Hematopoietic multipotent progenitor cell treated with erythropoietin and hydrocortisone succinate and interleukin-3 and kit ligand, for 17 days (in vitro differentiated cells): ENCODE data around the gene DECR2.
A peak's percentile ranks its signal among the peaks of the same experiment; 100 is the strongest.

ENCODE experiments used
- DNase-seq: peaks from one replicate; pipeline ENCODE4 v3.0.0-alpha.2; 2015; ENCODE audit warnings: low spot score

DECR2 gene

GRCh38 chr16:379183-379960 lies 22.3 kb upstream of the DECR2 start:
- no peak for DNase-seq

GRCh38 chr16:379961-380761 lies 21.5 kb upstream of the DECR2 start:
- DNase-seq: no peak

GRCh38 chr16:380762-381011 lies 21.0 kb upstream of the DECR2 start:
- DNase-seq: no peak

- no peak for DNase-seq
Observed at GRCh38 chr16:381012-381788, 20.5 kb upstream of the DECR2 start.

GRCh38 chr16:381789-382717 lies 19.6 kb upstream of the DECR2 start, which contains the start of gene PGAP6:
PGAP6 (minus strand) TSS chr16:381978; CDS start chr16:381821, 157 bp downstream.
- peak; percentile 74 for DNase-seq

- DNase-seq: no peak
Observed at GRCh38 chr16:383326-384051, 18.2 kb upstream of the DECR2 start.

- DNase-seq: no peak
Observed at GRCh38 chr16:386641-387156, 15.0 kb upstream of the DECR2 start.

GRCh38 chr16:387761-388666 lies 13.7 kb upstream of the DECR2 start:
- peak; percentile 32 for DNase-seq

- no peak for DNase-seq
Observed at GRCh38 chr16:389352-389751, 12.3 kb upstream of the DECR2 start.

GRCh38 chr16:391885-392335 lies 9.8 kb upstream of the DECR2 start:
- peak; percentile 72 for DNase-seq

- no peak for DNase-seq
Observed at GRCh38 chr16:392450-393030, 9.1 kb upstream of the DECR2 start.

GRCh38 chr16:396199-396598 lies 5.5 kb upstream of the DECR2 start:
- peak; percentile 12 for DNase-seq

- DNase-seq: peak; percentile 22
Observed at GRCh38 chr16:396605-397004, 5.1 kb upstream of the DECR2 start.

GRCh38 chr16:397135-397661 lies 4.5 kb upstream of the DECR2 start, which contains the start of gene NME4:
NME4 (plus strand) TSS chr16:397199; CDS start chr16:397223, 24 bp downstream.
- peak; percentile 24 for DNase-seq

- peak; percentile 45 for DNase-seq
Observed at GRCh38 chr16:397736-398332, 3.9 kb upstream of the DECR2 start.

- no peak for DNase-seq
Observed at GRCh38 chr16:398561-399339, 2.9 kb upstream of the DECR2 start.

GRCh38 chr16:399340-400019 lies 2.2 kb upstream of the DECR2 start:
- DNase-seq: peak; percentile 72
